Effector CD8-positive, alpha-beta T cell (primary cell): ENCODE data around the gene DHRS12.

Experiments
- DNase-seq: peaks from one replicate; lab custom pipeline; 2025; lab: John Stamatoyannopoulos, UW

Gene DHRS12

GRCh38 chr13:51781246-51782022 is 22.5 kb downstream of the DHRS12 start:
- no peak for DNase-seq

GRCh38 chr13:51780099-51780498 is 23.9 kb downstream of the DHRS12 start:
- DNase-seq, result no peak

- no peak for DNase-seq
Measured at GRCh38 chr13:51778392-51778791, 25.6 kb downstream of the DHRS12 start.

GRCh38 chr13:51777921-51778320 is 26.0 kb downstream of the DHRS12 start:
- DNase-seq, result no peak

- no peak for DNase-seq
Measured at GRCh38 chr13:51776179-51776578, 27.8 kb downstream of the DHRS12 start.

GRCh38 chr13:51773515-51773914 is 30.4 kb downstream of the DHRS12 start:
- no peak for DNase-seq

- no peak for DNase-seq
Measured at GRCh38 chr13:51772781-51773180, 31.2 kb downstream of the DHRS12 start.

- no peak for DNase-seq
Measured at GRCh38 chr13:51772105-51772455, 31.9 kb downstream of the DHRS12 start.

- DNase-seq, result no peak
Measured at GRCh38 chr13:51771418-51772104, 32.4 kb downstream of the DHRS12 start.

GRCh38 chr13:51770681-51771417 is 33.1 kb downstream of the DHRS12 start:
- no peak for DNase-seq

- DNase-seq, result no peak
Measured at GRCh38 chr13:51770160-51770559, 33.8 kb downstream of the DHRS12 start.

GRCh38 chr13:51769455-51770127 is 34.4 kb downstream of the DHRS12 start:
- no peak for DNase-seq

GRCh38 chr13:51768976-51769375 is 35.0 kb downstream of the DHRS12 start:
- no peak for DNase-seq

- DNase-seq, result no peak
Measured at GRCh38 chr13:51768378-51768921, 35.5 kb downstream of the DHRS12 start.

GRCh38 chr13:51767100-51767499 is 36.9 kb downstream of the DHRS12 start:
- no peak for DNase-seq

- DNase-seq, result no peak
Measured at GRCh38 chr13:51765142-51765515, 38.8 kb downstream of the DHRS12 start.

GRCh38 chr13:51764184-51765141 is 39.5 kb downstream of the DHRS12 start:
- DNase-seq, result peak; percentile 6

GRCh38 chr13:51763486-51763885 is 40.5 kb downstream of the DHRS12 start:
- no peak for DNase-seq

- DNase-seq, result no peak
Measured at GRCh38 chr13:51761643-51762350, 42.2 kb downstream of the DHRS12 start.

- DNase-seq, result no peak
Measured at GRCh38 chr13:51760592-51760991, 43.4 kb downstream of the DHRS12 start.
